HepG2 (cell line): ENCODE results near the gene IER5L. TPM values are rescaled to one million over a fixed set of nuclear protein-coding genes. Genes with fewer than 3 reads are reported as not detected.

Experiments
- ARID2 ChIP-seq: sonication (generic); formaldehyde crosslinking; IDR thresholded peaks from 2 replicates; pipeline ENCODE4 v1.8.1; 2022; ENCODE audit warnings: mild to moderate bottlenecking, missing genetic modification reagents, borderline replicate concordance
- CBX1 ChIP-seq: IDR thresholded peaks from one replicate; pipeline ENCODE4 v1.6.1; 2016; ENCODE audit warnings: antibody characterized with exemption, low read depth
- GMEB1 ChIP-seq: sonication (generic); formaldehyde crosslinking; IDR thresholded peaks from 2 replicates; pipeline ENCODE4 v1.5.1; 2020; ENCODE audit warnings: missing genetic modification reagents, mild to moderate bottlenecking, borderline replicate concordance
- HMG20B ChIP-seq: conservative IDR thresholded peaks from 2 replicates; pipeline ENCODE4 v1.6.1; 2016; ENCODE audit warnings: missing genetic modification reagents, missing compliant biosample characterization
- MAFG ChIP-seq: sonication (generic); formaldehyde crosslinking; IDR thresholded peaks from 2 replicates; pipeline ENCODE4 v1.5.1; 2020; ENCODE audit warnings: mild to moderate bottlenecking, missing genetic modification reagents
- SNAPC5 ChIP-seq: sonication (generic); formaldehyde crosslinking; IDR thresholded peaks from 2 replicates; pipeline ENCODE4 v1.8.1; 2023; ENCODE audit warnings: mild to moderate bottlenecking, missing genetic modification reagents, borderline replicate concordance
- STAT5B ChIP-seq: sonication (generic); formaldehyde crosslinking; IDR thresholded peaks from 2 replicates; pipeline ENCODE4 v1.4.0; 2020; ENCODE audit warnings: missing genetic modification reagents
- U2AF1 ChIP-seq: fragments of 200-400 bp; formaldehyde crosslinking; optimal IDR thresholded peaks from 2 replicates; pipeline ENCODE3; 2017; ENCODE audit warnings: mild to moderate bottlenecking, low read depth, low read length
- ZKSCAN5 ChIP-seq: sonication (generic); formaldehyde crosslinking; IDR thresholded peaks from 2 replicates; pipeline ENCODE4 v1.5.1; 2020; ENCODE audit warnings: mild to moderate bottlenecking, missing genetic modification reagents
- ZNF224 ChIP-seq: sonication (generic); formaldehyde crosslinking; IDR thresholded peaks from 2 replicates; pipeline ENCODE4 v1.5.0; 2020; ENCODE audit warnings: mild to moderate bottlenecking, missing genetic modification reagents
- ZNF232 ChIP-seq: sonication (generic); formaldehyde crosslinking; IDR thresholded peaks from 2 replicates; pipeline ENCODE4 v1.4.0; 2020; ENCODE audit warnings: missing genetic modification reagents, borderline replicate concordance
- ZNF280B ChIP-seq: sonication (generic); formaldehyde crosslinking; IDR thresholded peaks from 2 replicates; pipeline ENCODE4 v1.5.0; 2020; ENCODE audit warnings: missing genetic modification reagents, mild to moderate bottlenecking, borderline replicate concordance
- ZNF713 ChIP-seq: sonication (generic); formaldehyde crosslinking; IDR thresholded peaks from 2 replicates; pipeline ENCODE4 v1.4.0; 2020; ENCODE audit warnings: mild to moderate bottlenecking, missing genetic modification reagents
- ZNF761 ChIP-seq: sonication (generic); formaldehyde crosslinking; conservative IDR thresholded peaks from 2 replicates; pipeline ENCODE4 v1.4.0; 2020; ENCODE audit warnings: mild to moderate bottlenecking, missing genetic modification reagents
- ZNF775 ChIP-seq: sonication (generic); formaldehyde crosslinking; IDR thresholded peaks from 2 replicates; pipeline ENCODE4 v1.4.0; 2020; ENCODE audit warnings: missing genetic modification reagents, mild to moderate bottlenecking, moderate library complexity, borderline replicate concordance
- polyA plus RNA-seq, 8 experiments: library from polyadenylated mRNA; depleted of rRNA in 3 of 8; stranded (reverse) in 7 of 8; unstranded in 1 of 8; fragments of >200 nt; fragmentation: Illumina TruSeq in 4 of 8; extraction: Trizol in 4 of 8; gene quantifications; 2 replicates each; pipeline versions ENCODE4 v1.2.1 to v1.2.3, GENCODE V29; 2011 to 2016; ENCODE audit warnings: low read depth in 4 of 8, missing spikeins in 1 of 8, mixed read lengths in 1 of 8; ENCODE audit not compliant: insufficient read depth in 1 of 8
- total RNA-seq, 5 experiments: library from RNA; depleted of rRNA; stranded (reverse); fragments of >200 nt; fragmentation: Illumina TruSeq; extraction: Trizol; gene quantifications; 2 replicates each; pipeline ENCODE4 v1.2.3, GENCODE V29; 2016; ENCODE audit warnings: low read depth in 1 of 5
- TF ChIP-seq, protein P1 (sequence below), 2 experiments: IDR thresholded peaks; 2 replicates each; pipeline ENCODE4 v1.6.1; 2011 to 2012; ENCODE audit warnings: low read length in 2 of 2, borderline replicate concordance in 1 of 2, low read depth in 1 of 2, mild to moderate bottlenecking in 1 of 2, moderate library complexity in 1 of 2
- TF ChIP-seq, protein P2 (sequence below): sonication (generic); formaldehyde crosslinking; IDR thresholded peaks from 2 replicates; pipeline ENCODE4 v1.5.0; 2020; ENCODE audit warnings: missing genetic modification reagents
- TF ChIP-seq, protein P3 (sequence below): sonication (generic); formaldehyde crosslinking; IDR thresholded peaks from 2 replicates; pipeline ENCODE4 v1.5.0; 2020; ENCODE audit warnings: mild to moderate bottlenecking, missing genetic modification reagents

The IER5L gene
- total and polyA plus RNA-seq, 2 of the 13 experiments (the other 11 are each of a cell fraction or from before 2014, with no cell fraction given) = 1.8 to 3.3 TPM

DNA sequence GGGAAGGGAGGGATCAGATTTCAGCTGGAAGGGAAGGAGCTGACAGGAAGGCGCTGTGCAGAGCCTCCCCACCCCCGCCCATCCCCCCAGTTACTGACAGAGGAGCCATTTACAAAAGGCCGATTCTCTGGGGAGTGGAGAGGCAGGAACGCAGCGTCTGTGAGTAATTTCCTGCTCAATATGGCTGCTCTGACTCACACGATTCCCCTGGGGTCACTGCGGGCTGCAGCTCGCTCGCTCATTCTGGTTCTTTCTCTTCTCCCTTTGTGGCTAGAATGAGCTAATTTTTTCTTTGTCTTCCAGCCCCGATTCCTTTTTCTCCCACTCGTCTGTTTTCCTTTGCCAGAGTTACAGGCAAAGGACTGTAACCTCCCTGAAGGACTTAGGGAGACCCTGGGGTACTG, 38.1 kb downstream of the IER5L start (continued):
- no peak; the same call in 1 of the 2 replicates for TF ChIP-seq GMEB1 (CRISPR knock-in tag)
- TF ChIP-seq ZNF224 (CRISPR knock-in tag) = no peak
- TF ChIP-seq STAT5B (CRISPR knock-in tag) = 0 out of 2 replicates have a peak, but pooled peaks have one; percentile 10
- no peak for TF ChIP-seq MAFG
- no peak for TF ChIP-seq U2AF1
- no peak for TF ChIP-seq ZNF761
- 0 out of 2 replicates have a peak, but pooled peaks have one; percentile 14 for TF ChIP-seq SNAPC5 (CRISPR knock-in tag)
- TF ChIP-seq, protein P1, sequence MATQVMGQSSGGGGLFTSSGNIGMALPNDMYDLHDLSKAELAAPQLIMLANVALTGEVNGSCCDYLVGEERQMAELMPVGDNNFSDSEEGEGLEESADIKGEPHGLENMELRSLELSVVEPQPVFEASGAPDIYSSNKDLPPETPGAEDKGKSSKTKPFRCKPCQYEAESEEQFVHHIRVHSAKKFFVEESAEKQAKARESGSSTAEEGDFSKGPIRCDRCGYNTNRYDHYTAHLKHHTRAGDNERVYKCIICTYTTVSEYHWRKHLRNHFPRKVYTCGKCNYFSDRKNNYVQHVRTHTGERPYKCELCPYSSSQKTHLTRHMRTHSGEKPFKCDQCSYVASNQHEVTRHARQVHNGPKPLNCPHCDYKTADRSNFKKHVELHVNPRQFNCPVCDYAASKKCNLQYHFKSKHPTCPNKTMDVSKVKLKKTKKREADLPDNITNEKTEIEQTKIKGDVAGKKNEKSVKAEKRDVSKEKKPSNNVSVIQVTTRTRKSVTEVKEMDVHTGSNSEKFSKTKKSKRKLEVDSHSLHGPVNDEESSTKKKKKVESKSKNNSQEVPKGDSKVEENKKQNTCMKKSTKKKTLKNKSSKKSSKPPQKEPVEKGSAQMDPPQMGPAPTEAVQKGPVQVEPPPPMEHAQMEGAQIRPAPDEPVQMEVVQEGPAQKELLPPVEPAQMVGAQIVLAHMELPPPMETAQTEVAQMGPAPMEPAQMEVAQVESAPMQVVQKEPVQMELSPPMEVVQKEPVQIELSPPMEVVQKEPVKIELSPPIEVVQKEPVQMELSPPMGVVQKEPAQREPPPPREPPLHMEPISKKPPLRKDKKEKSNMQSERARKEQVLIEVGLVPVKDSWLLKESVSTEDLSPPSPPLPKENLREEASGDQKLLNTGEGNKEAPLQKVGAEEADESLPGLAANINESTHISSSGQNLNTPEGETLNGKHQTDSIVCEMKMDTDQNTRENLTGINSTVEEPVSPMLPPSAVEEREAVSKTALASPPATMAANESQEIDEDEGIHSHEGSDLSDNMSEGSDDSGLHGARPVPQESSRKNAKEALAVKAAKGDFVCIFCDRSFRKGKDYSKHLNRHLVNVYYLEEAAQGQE (IDR thresholded peaks at IDR 0.05; ENCODE audit: borderline replicate concordance in 1 of 2, low read depth in 1 of 2, low read length in 2 of 2) = peak in 1 of 2 experiments; percentile 33; a peak in 1 of 4 replicates
- TF ChIP-seq, protein P2, sequence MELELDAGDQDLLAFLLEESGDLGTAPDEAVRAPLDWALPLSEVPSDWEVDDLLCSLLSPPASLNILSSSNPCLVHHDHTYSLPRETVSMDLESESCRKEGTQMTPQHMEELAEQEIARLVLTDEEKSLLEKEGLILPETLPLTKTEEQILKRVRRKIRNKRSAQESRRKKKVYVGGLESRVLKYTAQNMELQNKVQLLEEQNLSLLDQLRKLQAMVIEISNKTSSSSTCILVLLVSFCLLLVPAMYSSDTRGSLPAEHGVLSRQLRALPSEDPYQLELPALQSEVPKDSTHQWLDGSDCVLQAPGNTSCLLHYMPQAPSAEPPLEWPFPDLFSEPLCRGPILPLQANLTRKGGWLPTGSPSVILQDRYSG (CRISPR knock-in tag) = no peak
- no peak for TF ChIP-seq HMG20B (CRISPR knock-in tag)
- TF ChIP-seq, protein P3, sequence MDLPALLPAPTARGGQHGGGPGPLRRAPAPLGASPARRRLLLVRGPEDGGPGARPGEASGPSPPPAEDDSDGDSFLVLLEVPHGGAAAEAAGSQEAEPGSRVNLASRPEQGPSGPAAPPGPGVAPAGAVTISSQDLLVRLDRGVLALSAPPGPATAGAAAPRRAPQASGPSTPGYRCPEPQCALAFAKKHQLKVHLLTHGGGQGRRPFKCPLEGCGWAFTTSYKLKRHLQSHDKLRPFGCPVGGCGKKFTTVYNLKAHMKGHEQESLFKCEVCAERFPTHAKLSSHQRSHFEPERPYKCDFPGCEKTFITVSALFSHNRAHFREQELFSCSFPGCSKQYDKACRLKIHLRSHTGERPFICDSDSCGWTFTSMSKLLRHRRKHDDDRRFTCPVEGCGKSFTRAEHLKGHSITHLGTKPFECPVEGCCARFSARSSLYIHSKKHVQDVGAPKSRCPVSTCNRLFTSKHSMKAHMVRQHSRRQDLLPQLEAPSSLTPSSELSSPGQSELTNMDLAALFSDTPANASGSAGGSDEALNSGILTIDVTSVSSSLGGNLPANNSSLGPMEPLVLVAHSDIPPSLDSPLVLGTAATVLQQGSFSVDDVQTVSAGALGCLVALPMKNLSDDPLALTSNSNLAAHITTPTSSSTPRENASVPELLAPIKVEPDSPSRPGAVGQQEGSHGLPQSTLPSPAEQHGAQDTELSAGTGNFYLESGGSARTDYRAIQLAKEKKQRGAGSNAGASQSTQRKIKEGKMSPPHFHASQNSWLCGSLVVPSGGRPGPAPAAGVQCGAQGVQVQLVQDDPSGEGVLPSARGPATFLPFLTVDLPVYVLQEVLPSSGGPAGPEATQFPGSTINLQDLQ (CRISPR knock-in tag) = no peak
- TF ChIP-seq ZNF232 (CRISPR knock-in tag) = no peak
- no peak for TF ChIP-seq ARID2 (CRISPR knock-in tag)
- TF ChIP-seq ZNF713 (CRISPR knock-in tag) = no peak
- peak; percentile 40 for TF ChIP-seq CBX1
- TF ChIP-seq ZNF775 (CRISPR knock-in tag) = no peak
- no peak for TF ChIP-seq ZKSCAN5 (CRISPR knock-in tag)
- no peak for TF ChIP-seq ZNF280B (CRISPR knock-in tag)
